ENCODE measurements around the gene SULT4A1. TPM values are rescaled to one million over a fixed set of nuclear protein-coding genes. Genes with fewer than 3 reads are reported as not detected.

The SULT4A1 gene
- total RNA-seq, 1 donor from 2014 or later: 6.3 TPM

GRCh38 chr22:43894122-43894521 is 31.8 kb upstream of the SULT4A1 start:
- H3K9me3 Mint-ChIP-seq: no peaks in the 10 kb centered on the region
- H3K27ac Mint-ChIP-seq (ENCODE audit: unreplicated experiment): no peak overlapping the region
- H3K4me3 Mint-ChIP-seq: no peak overlapping the region
- no peak for DNase-seq (ENCODE audit: low read depth, low spot score)
- H3K4me1 Mint-ChIP-seq: no peaks in the 10 kb centered on the region
- no peak for TF ChIP-seq CTCF (conservative IDR thresholded peaks at IDR 0.05)
- H3K27me3 Mint-ChIP-seq (ENCODE audit: low read depth): peaks cover 66% of the 10 kb centered on the region
- no peaks in the 10 kb centered on the region for H3K36me3 Mint-ChIP-seq (ENCODE audit: low read depth)

GRCh38 chr22:43893266-43893665 is 31.0 kb upstream of the SULT4A1 start:
- Mint-ChIP-seq H3K27me3 (ENCODE audit: low read depth) (peaks cover 71% of the 10 kb centered on the region), H3K27ac (ENCODE audit: unreplicated experiment) (no peak overlapping the region), H3K36me3 (ENCODE audit: low read depth) (no peaks in the 10 kb centered on the region), H3K4me3 (no peak overlapping the region), H3K9me3 (no peaks in the 10 kb centered on the region), H3K4me1 (no peaks in the 10 kb centered on the region)
- no peak for TF ChIP-seq CTCF (conservative IDR thresholded peaks at IDR 0.05)
- no peak for DNase-seq (ENCODE audit: low read depth, low spot score)

GRCh38 chr22:43892183-43892894 is 30.0 kb upstream of the SULT4A1 start:
- H3K4me3 Mint-ChIP-seq: no peak overlapping the region
- no peak overlapping the region for H3K27ac Mint-ChIP-seq (ENCODE audit: unreplicated experiment)
- DNase-seq (ENCODE audit: low read depth, low spot score): no peak
- no peaks in the 10 kb centered on the region for H3K4me1 Mint-ChIP-seq
- no peak for TF ChIP-seq CTCF (conservative IDR thresholded peaks at IDR 0.05)
- no peaks in the 10 kb centered on the region for H3K9me3 Mint-ChIP-seq
- no peaks in the 10 kb centered on the region for H3K36me3 Mint-ChIP-seq (ENCODE audit: low read depth)
- peaks cover 78% of the 10 kb centered on the region for H3K27me3 Mint-ChIP-seq (ENCODE audit: low read depth)

GRCh38 chr22:43891360-43892182 is 29.3 kb upstream of the SULT4A1 start, which contains the start of gene PNPLA5:
PNPLA5 (minus strand) TSS chr22:43892013; CDS start chr22:43891880, 133 bp downstream.
- no peak within 1 kb of the TSS for H3K4me3 Mint-ChIP-seq
- peaks cover 86% of the 10 kb centered on the region for H3K27me3 Mint-ChIP-seq (ENCODE audit: low read depth)
- no peak for TF ChIP-seq CTCF (conservative IDR thresholded peaks at IDR 0.05)
- no peaks in the 10 kb centered on the region for H3K9me3 Mint-ChIP-seq
- no peak within 1 kb of the TSS for H3K27ac Mint-ChIP-seq (ENCODE audit: unreplicated experiment)
- H3K4me1 Mint-ChIP-seq: no peaks in the 10 kb centered on the region
- no peak for DNase-seq (ENCODE audit: low read depth, low spot score)
- H3K36me3 Mint-ChIP-seq (ENCODE audit: low read depth): no peaks in the 10 kb centered on the region

- DNase-seq (ENCODE audit: low read depth, low spot score): no peak
- no peak for TF ChIP-seq CTCF (conservative IDR thresholded peaks at IDR 0.05)
- Mint-ChIP-seq H3K9me3 (no peaks in the 10 kb centered on the region), H3K36me3 (ENCODE audit: low read depth) (no peaks in the 10 kb centered on the region), H3K4me1 (no peaks in the 10 kb centered on the region), H3K27me3 (ENCODE audit: low read depth) (peaks cover 89% of the 10 kb centered on the region), H3K27ac (ENCODE audit: unreplicated experiment) (no peak overlapping the region), H3K4me3 (no peak overlapping the region)
Observed at GRCh38 chr22:43890901-43891331, 28.6 kb upstream of the SULT4A1 start.

Measured in neural crest cell (in vitro differentiated cells).